NCI-H146 (cell line): ENCODE results near the gene PRAC2.

ENCODE experiments used
- DNase-seq: peaks from one replicate; lab custom pipeline; 2025; lab: John Stamatoyannopoulos, UW

PRAC2 gene

GRCh38 chr17:48734333-48735061 lies 11.5 kb downstream of the PRAC2 start:
- DNase-seq, result no peak

DNA sequence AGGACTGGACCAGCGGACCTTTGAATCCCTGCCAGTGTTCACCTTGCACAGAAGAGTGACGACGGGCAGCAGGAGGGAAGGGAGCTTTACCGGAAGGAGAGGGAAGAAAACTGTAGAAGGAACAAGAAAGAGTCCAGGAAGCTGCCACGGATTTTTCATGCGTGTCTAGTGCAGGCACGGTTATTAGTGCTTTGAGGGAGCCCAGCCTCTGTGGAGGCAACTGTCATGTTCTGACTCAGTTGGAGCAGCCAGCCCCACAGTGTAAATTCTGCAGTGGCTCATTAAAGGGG lies 12.0 kb downstream of the PRAC2 start:
- no peak for DNase-seq

GRCh38 chr17:48737330-48738043 lies 14.5 kb downstream of the PRAC2 start:
- DNase-seq, result no peak

DNA sequence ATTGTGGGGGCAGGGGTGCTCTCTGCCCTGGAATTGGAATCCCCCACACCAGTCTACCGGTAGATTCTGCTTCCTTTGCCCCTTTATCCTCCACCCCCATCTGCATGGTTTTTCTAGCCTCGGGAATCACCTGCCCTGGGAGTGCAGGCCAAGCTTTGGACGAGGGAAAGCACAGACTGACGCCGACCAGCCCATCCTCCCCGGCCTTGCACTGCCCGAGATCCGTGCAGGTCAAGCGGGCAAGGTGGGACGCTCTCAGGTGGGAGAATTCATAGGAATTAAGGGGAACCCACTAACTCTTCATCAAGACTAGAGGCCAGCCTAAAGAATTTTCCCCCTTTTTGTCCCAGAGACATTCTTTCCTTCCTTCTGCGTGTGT lies 15.4 kb downstream of the PRAC2 start:
- no peak for DNase-seq

DNA sequence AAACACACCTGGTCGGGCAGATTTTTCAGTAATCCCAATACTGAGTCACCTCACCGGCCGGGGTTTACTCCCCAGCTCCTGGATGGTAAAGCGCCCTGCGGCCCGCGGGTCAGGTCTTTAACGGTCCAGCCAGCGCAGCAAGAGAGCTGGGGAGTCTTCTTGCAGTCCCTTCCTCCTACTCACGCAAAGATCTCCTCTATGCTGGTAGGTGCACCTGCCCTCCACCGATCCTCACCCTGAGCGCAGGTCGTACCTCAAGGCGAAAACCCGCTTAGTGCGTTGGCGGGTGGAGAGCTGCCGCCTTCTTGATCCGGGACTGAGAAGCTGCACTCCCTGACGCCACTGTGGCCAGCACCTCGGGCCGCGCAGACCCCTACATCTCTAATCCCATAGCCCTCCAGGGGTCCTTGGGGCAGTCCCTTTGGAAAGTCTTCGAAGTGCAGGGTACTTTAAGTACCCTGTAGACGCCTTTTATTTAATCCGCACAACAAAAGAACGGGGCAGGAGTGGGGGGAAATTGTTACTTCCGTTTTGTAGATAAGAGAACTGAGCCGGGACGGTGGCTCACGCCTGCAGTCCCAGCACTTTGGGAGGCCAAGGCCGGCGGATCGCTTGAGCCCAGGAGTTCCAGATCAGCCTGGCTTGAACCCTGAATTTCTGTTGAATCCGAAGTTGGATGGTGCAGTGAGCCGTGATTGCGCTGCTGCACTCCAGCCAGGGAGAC lies 16.0 kb downstream of the PRAC2 start:
- DNase-seq, result no peak

DNA sequence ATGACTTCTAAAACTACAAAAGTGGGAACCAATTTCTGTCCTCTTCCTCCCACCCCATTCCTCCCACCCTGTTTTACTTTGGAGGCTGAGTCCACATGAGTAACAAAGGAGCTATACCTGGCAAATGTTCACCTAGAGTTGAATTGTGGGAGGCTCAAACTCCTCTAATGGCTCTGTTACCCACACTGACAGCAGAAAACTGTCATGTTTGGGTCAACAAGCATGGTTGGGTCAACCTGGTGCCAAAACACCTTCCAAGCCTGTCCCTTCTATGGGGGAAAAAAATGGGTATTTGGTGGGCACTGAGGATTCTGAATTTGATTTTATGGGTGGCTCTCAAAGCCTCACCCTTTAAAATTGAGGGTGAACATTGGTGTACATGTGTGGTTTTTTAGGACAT lies 17.6 kb downstream of the PRAC2 start:
- no peak for DNase-seq

- no peak for DNase-seq
These were observed 22.6 kb downstream of the PRAC2 start for GRCh38 chr17:48745381-48746275.

DNA sequence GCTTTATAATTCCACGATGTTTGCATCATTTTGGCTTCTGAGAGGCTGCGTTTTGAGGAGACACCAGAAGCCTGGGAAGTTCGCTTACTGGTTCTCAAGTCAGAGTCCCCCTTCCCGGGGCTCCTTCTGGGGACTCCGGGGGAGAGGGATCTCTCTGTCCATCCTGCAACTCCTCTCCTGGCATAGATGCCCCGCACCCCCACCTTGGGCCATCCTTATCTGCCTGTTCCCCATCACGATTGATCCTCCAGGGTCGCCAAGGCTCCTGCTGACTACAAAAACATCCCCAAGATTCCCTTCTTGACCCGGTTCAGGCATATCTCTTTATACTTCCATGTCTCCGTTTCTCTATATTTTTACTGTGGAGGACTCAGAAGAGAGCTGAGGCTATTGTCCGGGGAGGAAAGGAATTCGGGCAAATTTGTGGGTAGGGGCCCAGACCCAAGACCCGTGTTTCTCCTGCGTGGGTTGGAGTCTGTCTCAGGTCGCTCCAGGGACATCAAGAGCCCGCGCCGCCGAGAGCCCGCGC lies 24.0 kb downstream of the PRAC2 start:
- DNase-seq, result no peak

DNA sequence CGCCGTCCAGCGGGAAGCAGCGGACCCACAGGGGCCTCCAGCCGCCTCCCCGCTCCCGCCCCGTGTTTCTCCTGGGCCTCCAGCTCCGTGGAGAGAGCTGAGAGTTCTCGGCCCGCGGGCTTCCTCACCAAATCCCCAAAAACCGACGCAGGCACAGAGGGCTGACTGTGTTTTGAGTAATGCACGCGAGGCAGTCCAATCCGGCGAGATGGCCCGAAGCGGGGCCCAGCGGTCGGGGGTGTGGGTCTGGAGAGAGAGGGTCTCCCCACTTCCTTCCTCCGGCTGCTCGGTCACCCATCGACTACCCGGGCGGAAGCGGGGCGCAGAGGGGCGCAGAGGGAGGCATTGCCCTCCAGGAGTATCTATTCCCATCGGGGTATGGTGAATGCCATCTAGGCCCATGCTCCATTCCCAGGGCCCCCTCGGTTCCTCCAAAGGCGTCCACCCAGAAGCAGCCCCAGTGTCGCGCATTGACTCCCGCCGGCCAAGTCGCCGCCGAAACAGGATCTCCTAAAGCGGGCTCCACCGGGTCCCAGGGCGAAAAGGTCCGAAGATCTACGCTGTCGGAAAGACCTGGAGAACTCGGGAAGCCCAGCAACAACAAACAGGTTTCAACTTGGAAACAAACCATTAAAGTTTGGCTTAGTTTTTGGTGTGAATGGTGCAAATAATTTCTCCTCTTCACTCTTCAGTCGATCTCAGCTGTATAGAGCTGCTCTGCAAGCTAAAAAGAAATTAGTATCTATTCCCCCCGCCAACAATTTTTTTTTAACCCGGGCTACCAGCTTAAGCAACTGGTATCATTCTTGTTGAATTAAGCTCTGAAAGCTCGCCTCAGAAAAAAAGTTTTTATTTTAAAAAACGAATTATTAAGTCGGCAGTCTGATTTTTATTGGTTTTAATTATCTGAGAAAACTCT lies 24.7 kb downstream of the PRAC2 start:
- DNase-seq, result no peak

DNA sequence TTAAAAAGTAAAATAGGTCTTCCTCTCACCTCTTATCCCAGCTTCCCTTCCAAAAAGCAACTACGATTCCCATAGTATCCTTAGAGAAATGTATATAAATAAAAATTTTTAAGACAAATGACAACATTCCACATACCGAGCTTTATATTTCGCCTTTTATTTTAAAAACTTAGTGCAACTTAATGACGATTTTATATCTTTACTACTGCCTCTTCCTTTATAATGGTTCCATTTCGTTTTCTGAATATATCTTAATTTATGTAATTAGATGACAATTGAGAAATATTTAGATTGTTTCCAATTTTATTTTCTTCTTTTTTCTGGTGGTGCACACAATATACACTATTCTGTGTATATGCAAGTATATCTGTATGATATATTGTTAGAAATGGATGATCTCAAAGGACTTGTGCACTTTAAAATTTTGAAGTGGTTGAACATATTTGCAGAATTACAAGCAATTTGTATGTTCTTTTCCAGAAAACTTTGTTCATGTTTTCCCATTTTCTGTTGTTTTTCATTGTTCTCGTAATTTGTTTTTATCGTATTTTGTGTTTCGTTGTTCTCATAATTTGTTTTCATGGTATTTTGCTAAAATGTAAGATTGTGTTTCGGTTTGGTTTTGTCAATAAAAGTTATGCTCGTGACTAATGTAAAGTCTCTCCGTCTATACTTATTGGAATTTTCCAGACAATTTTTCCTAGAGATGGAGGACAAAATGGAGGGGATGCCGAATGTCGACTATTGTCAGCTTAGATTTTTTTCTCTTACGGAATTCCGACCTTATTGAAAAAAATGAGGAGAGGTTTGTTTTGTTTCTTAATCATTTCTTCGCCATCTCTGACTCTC lies 26.0 kb downstream of the PRAC2 start:
- no peak for DNase-seq

DNA sequence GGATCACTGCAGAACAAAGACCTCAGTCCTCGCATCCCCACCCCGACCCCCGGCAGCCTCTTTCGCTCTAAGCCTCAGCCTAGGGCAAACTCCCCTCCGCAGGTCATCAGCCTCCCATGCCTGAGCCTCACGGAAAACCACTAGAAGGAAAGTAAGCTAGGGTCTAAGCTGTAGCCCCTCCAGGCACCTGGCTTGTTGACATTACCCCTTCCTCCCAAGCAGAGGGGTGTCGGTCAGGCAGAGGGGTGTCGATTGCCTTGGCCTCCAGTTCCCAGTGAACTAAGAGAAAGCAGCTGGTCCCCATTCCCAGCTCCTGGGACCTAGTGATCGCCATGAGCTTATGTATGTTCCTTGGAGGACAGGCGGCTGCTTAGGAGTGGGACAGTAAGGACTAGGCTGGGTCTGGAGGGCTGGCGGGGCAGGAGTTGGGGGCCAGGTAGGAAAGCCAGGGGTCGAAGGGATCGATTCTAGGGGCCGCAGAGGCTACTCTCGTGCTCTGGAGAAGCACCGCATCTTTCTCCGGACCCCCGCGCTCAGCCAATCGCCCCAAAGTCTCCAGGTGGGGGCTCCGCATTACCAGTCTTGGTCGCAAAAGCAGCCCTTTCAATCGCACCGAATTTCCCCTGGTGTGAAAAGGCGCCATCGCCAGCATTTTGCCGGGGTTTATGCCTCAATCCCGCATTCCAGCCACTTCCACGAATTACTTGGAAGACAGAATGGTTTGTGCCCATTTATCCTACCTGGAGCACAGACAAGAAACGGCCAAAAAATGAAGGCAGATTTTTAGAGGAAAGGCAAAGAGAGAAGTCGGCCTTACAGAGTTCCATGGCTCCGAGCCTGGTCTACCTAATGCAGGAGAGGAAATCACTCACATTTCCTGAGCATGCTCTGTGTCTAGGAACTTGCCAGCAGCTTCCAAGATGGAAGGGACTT lies 26.9 kb downstream of the PRAC2 start:
- DNase-seq, result no peak

DNA sequence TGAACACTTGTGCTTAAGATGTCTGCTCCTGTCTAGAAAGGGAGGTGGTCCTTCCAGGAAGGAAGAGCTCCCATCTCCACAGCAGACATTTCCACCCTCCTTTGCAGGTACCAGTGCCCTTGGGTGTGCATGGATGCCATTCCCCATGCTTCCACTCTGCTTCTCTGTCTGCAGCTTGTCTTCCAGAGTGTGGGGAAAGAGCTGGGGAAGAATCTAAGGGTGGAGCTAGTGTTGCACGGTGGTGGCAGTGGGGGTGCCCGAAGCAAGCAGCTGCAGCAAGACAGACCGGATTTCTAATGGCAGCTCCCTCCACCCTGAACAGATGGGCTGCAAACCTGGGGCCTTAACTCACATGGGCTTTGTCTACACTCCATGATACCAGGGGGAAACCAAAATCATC lies 28.2 kb downstream of the PRAC2 start:
- DNase-seq, result no peak

DNA sequence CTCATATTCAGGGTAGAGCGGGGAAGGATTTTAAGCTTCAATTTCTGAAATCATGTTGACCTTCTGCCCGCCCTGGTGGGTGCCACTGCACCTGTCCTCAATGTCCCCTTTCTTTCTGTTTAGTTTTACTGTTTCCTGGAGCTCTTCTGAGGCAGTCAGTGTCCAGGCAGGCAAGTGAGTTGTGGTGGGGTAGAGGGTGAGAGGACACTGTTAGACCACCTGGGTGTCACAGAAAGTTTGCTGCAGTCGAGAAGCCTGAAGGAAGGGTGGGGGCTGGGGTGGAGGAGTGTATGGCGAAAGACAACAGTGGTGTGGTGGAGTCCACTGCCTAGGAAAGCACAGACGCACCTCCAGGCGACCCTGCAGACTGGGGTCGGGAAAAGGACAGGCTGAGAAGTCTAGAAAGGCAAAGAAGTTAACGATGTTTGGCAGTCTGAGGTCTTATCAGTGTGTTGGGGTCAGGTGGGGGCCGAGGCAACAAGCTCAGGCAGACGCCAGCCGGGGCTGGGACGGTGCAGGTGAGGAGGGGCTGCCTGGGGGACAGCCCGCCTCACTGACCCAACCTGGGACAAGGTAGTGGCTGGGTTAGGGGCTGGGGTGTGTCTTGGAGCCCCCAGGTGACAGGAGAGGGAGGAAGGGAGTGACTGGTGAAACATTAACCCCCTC lies 28.9 kb downstream of the PRAC2 start:
- no peak for DNase-seq

DNA sequence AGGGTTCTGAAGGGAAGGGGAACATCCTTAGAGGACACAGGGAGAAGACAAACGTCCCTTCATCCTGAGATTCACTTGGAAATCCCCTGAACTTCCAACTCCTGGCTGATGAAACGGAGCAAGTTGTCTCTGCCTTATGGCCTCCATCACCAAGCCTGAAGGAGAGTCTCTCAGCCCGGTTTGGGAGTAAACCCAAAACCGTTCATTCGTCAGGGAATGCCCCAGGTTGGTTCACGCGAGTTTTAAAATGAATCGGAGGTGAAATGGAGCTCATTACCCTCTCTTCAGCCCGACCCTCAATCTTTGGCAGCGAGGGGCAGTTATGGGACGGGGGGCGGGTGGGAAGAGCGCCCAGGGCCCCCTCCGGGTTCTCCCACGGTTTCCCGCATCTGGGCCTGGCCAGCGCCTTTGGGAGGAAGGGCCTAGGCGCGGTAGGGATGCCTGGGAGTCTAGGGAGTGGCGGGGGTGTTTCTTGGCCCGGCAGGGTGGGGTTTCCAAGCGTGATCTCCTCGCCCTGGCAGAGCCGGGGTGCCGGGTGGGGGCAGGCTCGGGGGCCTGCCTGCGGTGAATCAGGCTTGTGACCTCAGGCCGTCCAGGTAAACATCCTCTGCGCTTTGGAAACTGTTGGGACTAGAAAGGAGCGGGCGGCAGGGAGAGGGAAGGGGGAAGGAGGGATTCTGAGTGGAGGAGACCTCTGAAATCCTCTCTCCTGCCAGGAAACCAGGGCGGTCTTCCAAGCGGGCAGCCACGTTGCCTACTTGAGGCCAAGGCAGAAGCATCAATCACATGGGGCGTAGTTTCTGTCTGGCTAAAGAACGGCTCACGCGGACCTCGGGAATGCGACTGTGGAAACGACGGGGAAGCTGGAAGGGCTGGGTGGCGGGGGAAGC lies 29.7 kb downstream of the PRAC2 start:
- no peak for DNase-seq

DNA sequence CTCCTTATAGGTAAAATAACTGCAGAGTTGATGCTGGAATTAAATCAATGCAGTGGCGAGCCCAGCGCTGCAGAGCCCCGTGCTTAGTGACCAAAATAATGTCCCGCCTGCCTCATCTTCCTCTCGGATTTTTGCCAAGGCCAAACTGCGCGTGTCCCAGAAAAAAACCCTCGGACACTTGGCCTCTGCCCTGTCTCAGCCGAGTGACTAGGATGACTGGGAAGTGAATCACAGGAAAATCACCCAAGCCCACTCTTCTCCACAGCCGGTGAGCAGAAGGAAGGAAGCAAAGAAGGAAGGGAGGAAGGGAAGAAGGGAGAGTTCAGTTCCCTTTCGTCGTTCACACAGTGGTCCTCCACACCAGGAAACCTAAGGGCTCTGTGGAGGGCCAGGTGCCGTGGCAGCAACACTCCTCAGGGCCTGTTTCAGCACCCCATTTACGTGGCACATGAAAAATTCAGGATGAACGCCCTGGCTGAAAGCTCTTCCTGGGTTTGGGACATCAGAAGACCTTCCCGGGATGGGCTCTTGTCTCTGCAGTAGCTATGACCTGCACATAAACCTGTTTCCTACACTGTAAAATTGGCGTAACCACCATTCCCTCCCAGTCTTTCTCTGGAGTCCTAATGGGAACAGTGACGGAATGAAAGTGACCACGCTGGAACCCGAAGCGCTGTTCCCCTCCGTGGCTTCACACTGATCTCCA lies 31.0 kb downstream of the PRAC2 start:
- DNase-seq, result no peak

- no peak for DNase-seq
These were observed 31.7 kb downstream of the PRAC2 start for GRCh38 chr17:48754500-48755261.
